ENCODE results near the gene SCAF1.

SCAF1 gene

GRCh38 chr19:49688531-49689132 is 46.6 kb downstream of the SCAF1 start:
- no peak for DNase-seq

DNA sequence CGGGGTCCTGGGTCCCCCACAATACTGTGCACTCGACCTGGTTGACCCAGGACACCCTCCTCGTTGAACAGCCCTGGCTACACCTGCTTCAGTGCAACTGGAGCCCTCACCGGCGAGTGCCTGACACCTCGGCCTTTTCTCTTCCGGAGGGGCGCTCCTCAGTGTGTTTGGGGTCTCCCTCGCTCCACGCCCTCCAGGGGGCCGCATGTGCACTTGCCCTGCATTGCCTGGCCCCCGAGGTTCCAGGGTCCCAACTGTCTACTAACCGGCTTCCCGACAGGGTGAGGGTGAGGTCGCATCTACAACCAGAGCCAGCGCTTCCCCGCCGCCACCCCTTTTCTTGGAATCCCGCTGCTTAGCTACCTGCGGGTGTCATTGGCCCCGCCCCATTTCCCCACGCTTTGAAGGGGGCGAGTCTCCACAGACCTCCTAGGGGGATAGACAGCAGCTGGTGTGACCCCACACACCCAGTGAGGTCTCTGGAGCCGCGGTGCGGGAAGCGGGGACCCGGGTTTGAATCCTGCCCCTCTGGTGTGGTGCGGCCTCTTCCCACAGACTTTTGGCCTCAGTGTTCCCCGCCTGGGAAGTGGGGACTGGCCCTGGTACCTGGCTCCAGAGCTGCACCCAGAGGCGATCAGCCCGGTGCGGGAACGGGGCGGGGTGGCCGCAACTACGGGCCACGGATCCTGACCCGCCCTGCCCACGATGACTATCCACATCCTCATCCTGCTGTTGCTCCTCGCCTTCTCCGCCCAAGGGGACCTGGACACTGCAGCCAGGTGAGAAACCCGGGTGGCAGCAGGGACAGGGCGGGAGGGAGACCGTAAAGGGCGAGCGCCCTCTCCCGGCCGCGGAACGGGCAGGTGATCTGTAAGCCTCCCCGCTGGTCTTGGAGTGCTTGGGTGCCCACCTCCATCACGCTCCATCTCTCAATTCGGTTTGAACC is 47.4 kb downstream of the SCAF1 start, which contains the start of gene ADM5:
Gene ADM5 (plus strand): TSS at position 462 of the 946 bp plus-strand sequence. CDS start 244 bp downstream, at position 706.
- DNase-seq, result peak; percentile 31

DNA sequence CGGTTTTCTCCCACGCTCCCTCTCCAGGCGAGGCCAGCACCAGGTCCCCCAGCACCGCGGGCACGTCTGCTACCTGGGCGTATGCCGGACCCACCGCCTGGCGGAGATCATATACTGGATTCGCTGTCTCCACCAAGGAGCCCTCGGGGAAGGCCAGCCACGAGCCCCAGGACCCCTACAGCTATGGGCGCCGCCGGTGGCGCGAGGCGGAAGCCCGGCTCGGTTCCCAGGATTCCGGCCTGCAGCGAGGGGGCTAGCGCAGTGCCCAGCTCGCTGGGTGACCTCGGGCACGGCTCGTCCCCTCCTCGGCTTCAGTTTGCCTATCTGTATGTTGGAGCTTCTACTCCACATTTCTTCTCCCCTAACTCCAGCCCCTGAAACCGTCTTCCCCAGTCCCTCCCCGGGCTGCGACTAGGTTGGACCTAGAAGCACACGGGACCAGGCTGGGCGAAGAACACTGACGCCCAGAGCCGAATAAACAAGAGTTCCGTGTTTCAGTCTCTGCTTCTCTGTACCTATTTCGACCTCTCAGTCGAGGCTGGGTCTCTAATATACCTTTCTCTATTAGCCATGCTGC is 48.2 kb downstream of the SCAF1 start:
- DNase-seq, result no peak

DNA sequence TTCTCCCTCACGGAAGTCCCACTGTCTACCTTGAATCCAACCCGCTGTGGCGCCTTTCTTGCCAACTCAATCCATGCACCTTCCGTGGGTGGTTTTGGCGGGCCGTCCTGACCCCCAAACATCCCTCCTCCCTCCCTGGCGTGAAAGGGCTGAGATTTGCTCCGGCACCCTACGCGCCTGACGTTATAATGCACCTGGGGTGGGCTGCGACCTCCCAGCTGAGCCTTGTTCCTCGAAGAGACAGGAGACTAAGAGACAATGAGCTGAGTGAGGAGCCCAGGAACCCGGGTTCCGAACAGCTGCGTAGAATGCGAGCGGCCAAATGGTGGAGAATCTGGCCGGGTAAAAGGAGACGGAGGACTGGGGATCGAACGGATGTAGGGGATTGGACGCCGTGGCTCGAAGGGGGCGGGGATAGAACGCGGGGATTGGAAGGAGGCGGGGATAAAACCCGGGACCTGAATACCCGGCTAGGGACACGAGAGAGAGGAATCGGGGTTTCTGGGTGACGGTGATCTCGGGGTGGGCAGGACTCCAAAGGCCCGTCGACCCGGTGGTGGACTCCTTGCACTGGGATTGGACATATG is 48.7 kb downstream of the SCAF1 start, which contains the start of gene CPT1C:
Gene CPT1C (plus strand): TSS at position 461 of the 587 bp plus-strand sequence. CDS start 1,137 bp downstream, outside the sequence.
- peak; percentile 87 for DNase-seq

GRCh38 chr19:49691243-49692146 is 49.5 kb downstream of the SCAF1 start:
- DNase-seq, result peak; percentile 56

DNA sequence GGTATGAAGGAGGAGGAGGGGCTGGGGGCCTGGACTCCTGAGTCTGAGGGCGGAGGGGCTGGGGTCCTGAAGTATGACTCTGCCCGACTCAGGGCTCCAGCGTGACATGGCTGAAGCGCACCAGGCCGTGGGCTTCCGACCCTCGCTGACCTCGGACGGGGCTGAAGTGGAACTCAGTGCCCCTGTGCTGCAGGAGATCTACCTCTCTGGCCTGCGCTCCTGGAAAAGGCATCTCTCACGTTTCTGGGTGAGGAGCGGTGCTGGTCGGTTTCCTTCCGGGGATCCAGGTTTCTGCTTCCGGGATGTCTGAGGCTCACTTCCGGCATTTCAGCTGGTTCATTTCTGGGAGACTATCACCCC is 50.1 kb downstream of the SCAF1 start:
- no peak for DNase-seq

DNA sequence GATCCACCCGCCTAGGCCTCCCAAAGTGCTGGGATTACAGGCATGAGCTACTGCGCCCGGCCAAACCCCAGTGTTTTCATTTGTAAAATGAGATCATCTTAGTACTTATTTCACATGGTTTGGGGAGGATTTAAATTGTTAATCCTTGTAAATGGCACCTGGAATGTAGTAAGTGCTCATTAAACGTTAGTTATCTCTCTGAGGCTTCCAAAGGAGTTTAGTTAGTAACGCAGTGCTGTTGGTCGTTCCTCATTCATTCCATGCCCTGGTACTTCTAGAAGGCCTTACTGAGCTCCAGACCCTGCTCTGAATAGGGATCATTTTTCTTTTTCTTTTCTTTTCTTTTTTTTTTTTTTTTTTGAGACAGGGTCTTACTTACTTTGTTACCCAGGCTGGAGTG is 54.1 kb downstream of the SCAF1 start:
- DNase-seq, result no peak

DNA sequence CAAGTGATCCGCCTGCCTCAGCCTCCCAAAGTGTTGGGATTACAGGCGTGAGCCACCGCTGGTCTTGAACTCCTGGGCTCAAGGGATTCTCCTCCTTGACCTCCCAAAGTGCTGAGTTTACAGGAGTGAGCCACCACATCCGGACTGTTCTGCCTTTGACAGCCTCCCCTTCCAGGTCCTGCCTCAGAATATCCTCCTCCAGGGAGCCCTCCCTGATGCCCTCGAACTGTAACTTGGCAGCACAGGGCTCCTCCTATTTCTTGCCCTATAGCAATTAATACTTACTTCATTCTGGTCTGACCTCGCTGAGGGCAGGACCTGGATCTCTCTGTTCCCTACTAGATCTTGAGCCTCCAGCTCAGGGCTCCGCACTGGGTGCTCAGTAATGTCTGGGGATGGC is 54.9 kb downstream of the SCAF1 start:
- no peak for DNase-seq

GRCh38 chr19:49699364-49699763 is 57.4 kb downstream of the SCAF1 start:
- DNase-seq, result no peak

DNA sequence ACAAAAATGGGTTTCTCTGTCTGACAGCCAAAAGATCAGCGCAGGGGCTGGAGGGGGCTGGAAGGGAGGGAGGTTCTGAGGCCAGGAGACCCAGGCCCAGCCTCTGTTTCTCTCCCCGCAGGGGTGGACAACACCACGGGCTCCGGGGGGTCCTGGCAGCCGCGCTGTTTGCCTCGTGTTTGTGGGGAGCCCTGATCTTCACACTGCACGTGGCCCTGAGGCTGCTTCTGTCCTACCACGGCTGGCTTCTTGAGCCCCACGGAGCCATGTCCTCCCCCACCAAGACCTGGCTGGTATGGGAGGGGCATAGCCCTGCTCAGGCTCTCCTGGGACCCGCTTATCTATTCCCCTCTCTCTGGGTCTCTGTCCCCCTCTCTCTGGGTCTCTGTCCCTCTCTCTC is 58.6 kb downstream of the SCAF1 start:
- no peak for DNase-seq

- DNase-seq, result no peak
Observed at GRCh38 chr19:49701271-49701786, 59.3 kb downstream of the SCAF1 start.

DNA sequence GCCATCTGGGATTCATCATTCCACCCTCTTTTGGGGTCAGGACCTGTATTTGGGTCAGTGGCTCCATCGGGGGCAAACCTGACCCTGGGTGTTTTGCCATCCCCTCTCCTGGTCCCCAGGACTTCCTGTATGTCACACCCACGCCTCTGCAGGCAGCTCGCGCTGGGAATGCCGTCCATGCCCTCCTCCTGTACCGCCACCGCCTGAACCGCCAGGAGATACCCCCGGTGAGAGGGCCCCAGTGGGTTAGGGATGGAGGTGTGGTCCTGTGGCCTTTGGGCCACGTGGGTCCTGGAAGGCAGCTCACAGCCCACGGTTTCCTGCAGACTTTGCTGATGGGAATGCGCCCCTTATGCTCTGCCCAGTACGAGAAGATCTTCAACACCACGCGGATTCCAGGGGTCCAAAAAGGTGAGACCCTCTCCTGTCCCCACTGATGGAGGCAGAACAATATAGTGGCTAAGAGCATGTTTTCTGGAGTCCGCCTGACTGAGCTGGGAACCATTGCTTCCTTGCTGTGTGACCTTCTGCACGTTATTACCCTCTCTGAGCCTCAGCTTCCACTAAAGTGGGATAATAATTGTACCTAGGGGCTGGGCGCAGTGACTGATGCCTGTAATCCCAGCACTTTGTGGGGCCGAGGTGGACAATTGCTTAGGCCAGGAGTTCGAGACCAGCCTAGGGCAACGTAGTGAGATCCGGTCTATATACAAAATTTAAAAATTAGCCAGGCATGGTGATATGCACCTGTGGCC is 63.1 kb downstream of the SCAF1 start:
- DNase-seq, result no peak

GRCh38 chr19:49705919-49706318 is 63.9 kb downstream of the SCAF1 start:
- DNase-seq, result no peak
